Body of pancreas (tissue), 4 donors: ENCODE results near the gene CACYBP.

Source experiments
- POLR2A ChIP-seq, 3 donors: fragments of 450-650 bp; IDR thresholded peaks; one replicate each; pipeline ENCODE4 v1.6.1; 2016; ENCODE audit warnings: antibody characterized with exemption in 3 of 3, mild to moderate bottlenecking in 2 of 3
- TF ChIP-seq, protein P1 (sequence below), 7 experiments: fragments of 450-650 bp in 4 of 7; fragments of 200-600 bp in 3 of 7; sonication (generic) in 3 of 7; IDR thresholded peaks; one replicate each; pipeline ENCODE4 v1.5.1; 2016 to 2019; ENCODE audit warnings: antibody characterized with exemption in 7 of 7

DNA sequence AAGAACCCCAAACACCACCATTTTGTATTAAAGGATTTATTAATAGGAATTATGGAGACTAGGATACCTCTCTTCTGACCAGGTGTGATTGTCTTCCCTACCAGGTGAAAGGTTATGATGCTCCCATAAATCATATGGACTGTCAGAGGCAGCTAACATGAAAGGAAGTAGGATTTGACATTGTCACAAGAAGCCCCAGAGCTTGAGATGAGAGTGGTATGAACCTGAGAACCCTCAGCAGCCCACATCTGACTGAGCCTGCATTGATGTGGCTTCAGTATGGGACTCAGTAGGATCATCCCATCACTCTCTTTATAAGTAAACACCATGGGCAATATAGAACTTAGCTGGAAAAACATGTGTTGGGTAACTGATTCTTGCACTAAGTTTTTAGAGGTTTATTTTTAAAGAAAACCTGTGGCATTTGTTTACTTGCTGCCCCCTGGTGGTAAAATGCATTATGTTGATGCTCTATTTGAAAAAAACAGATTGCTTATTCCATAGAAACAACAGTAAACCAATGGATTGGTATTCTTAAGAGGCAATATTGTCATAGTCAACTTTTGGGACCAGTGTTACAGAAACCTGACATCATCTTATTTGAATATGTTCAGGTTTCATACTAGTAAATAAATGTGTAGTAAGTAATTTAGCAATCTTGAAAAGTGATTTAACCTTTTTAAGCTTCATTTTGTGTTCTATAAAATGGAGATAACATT is 16.6 kb upstream of the CACYBP start:
- TF ChIP-seq, protein P1, sequence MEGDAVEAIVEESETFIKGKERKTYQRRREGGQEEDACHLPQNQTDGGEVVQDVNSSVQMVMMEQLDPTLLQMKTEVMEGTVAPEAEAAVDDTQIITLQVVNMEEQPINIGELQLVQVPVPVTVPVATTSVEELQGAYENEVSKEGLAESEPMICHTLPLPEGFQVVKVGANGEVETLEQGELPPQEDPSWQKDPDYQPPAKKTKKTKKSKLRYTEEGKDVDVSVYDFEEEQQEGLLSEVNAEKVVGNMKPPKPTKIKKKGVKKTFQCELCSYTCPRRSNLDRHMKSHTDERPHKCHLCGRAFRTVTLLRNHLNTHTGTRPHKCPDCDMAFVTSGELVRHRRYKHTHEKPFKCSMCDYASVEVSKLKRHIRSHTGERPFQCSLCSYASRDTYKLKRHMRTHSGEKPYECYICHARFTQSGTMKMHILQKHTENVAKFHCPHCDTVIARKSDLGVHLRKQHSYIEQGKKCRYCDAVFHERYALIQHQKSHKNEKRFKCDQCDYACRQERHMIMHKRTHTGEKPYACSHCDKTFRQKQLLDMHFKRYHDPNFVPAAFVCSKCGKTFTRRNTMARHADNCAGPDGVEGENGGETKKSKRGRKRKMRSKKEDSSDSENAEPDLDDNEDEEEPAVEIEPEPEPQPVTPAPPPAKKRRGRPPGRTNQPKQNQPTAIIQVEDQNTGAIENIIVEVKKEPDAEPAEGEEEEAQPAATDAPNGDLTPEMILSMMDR (IDR thresholded peaks at IDR 0.05), result peak; percentile 25 to 58 (median 55)
- TF ChIP-seq POLR2A (IDR thresholded peaks at IDR 0.05), result no peak
